Smooth muscle cell of bladder (primary cell): Measurements from ENCODE around the gene CTDSPL. TPM values are rescaled to one million over a fixed set of nuclear protein-coding genes. Genes with fewer than 3 reads are reported as not detected.

ENCODE experiments used
- total RNA-seq: library from RNA; depleted of rRNA; stranded (reverse); fragments of >200 nt; gene quantifications from 2 replicates; pipeline ENCODE4 v1.2.3, GENCODE V29; 2014

The CTDSPL gene, protein sequence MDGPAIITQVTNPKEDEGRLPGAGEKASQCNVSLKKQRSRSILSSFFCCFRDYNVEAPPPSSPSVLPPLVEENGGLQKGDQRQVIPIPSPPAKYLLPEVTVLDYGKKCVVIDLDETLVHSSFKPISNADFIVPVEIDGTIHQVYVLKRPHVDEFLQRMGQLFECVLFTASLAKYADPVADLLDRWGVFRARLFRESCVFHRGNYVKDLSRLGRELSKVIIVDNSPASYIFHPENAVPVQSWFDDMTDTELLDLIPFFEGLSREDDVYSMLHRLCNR
- 21.4 and 22.2 TPM in 2 replicates for total RNA-seq

GRCh38 chr3:37861620-37862041 is at the start of gene CTDSPL:
Gene CTDSPL, plus strand, starts transcription at chr3:37861880. Its CDS starts 320 bp downstream, at chr3:37862200.

GRCh38 chr3:37990527-37990926 is 128.8 kb downstream of the CTDSPL start, which contains the start of gene VILL:
Gene VILL, plus strand, starts transcription at chr3:37990786. Its CDS starts 2,887 bp downstream, at chr3:37993673.

GRCh38 chr3:38029400-38030125 is 167.9 kb downstream of the CTDSPL start, which contains the start of gene PLCD1:
Gene PLCD1, minus strand, starts transcription at chr3:38029642. Its CDS starts 103 bp downstream, at chr3:38029539.

Other genes starting within 250 kb of the CTDSPL start
- gene VILL, start 128.9 kb downstream of the CTDSPL start, total RNA-seq: 4.7 and 6.7 TPM in 2 replicates
- 19.4 and 21.3 TPM in 2 replicates for gene PLCD1, start 167.8 kb downstream of the CTDSPL start, total RNA-seq
- gene DLEC1, start 177.3 kb downstream of the CTDSPL start, total RNA-seq: 0.09 and 0.14 TPM in 2 replicates